ENCODE data around the gene PSMA2.

- no peak for TF ChIP-seq CTCF (IDR thresholded peaks at IDR 0.05)
- TF ChIP-seq POLR2A (IDR thresholded peaks at IDR 0.05): no peak
Observed at GRCh38 chr7:42868480-42868879, 63.5 kb downstream of the PSMA2 start.
